ENCODE data around the gene THOP1.

DNA sequence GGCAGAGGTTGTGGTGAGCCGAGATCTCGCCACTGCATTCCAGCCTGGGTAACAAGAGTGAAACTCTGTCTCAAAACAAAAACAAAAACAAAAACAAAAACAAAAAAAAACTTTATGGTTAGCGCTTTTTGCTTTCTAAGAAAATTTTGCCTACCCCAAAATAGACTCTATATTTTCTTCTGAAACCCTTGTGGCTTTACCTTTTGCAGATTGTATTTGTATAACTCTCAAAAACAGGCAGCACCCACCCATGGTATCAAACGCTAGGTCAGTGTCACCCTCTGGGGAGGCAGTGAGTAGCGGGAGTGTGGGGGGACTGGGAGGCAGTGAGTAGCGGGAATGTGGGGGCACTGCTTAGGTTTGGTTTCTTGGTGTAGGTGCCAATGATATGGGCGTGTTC lies 38.0 kb upstream of the THOP1 start:
- TF ChIP-seq, protein P1, sequence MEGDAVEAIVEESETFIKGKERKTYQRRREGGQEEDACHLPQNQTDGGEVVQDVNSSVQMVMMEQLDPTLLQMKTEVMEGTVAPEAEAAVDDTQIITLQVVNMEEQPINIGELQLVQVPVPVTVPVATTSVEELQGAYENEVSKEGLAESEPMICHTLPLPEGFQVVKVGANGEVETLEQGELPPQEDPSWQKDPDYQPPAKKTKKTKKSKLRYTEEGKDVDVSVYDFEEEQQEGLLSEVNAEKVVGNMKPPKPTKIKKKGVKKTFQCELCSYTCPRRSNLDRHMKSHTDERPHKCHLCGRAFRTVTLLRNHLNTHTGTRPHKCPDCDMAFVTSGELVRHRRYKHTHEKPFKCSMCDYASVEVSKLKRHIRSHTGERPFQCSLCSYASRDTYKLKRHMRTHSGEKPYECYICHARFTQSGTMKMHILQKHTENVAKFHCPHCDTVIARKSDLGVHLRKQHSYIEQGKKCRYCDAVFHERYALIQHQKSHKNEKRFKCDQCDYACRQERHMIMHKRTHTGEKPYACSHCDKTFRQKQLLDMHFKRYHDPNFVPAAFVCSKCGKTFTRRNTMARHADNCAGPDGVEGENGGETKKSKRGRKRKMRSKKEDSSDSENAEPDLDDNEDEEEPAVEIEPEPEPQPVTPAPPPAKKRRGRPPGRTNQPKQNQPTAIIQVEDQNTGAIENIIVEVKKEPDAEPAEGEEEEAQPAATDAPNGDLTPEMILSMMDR (IDR thresholded peaks at IDR 0.05): no peak
- no peak for TF ChIP-seq POLR2A (IDR thresholded peaks at IDR 0.05)

Data from uterus (tissue), 2 donors.